Subcutaneous abdominal adipose tissue (tissue), 5 donors: ENCODE results near the gene TSC2.

Experiments
- H3K27ac ChIP-seq: one replicate; pipeline ENCODE4 v1.7.0; 2013; ENCODE audit warnings: low read depth, mild to moderate bottlenecking, inconsistent platforms, low read length, moderate library complexity
- H3K27me3 ChIP-seq, 5 donors: one replicate each; pipeline ENCODE4 v1.7.0; 2013; ENCODE audit warnings: low read length in 5 of 5, inconsistent platforms in 1 of 5; ENCODE audit not compliant: control insufficient read depth in 5 of 5, insufficient read depth in 4 of 5
- H3K36me3 ChIP-seq, 5 donors: one replicate each; pipeline ENCODE4 v1.7.0; 2013; ENCODE audit warnings: low read length in 5 of 5; ENCODE audit not compliant: control insufficient read depth in 5 of 5, insufficient read depth in 5 of 5
- H3K4me1 ChIP-seq, 5 donors: one replicate each; pipeline ENCODE4 v1.7.0; 2013; ENCODE audit warnings: low read length in 5 of 5, mild to moderate bottlenecking in 3 of 5, moderate library complexity in 1 of 5; ENCODE audit not compliant: control insufficient read depth in 5 of 5, insufficient read depth in 5 of 5
- H3K4me3 ChIP-seq, 5 donors: one replicate each; pipeline ENCODE4 v1.7.0; 2013; ENCODE audit warnings: low read length in 5 of 5, low read depth in 1 of 5
- H3K9ac ChIP-seq, 5 donors: one replicate each; pipeline ENCODE4 v1.7.0; 2013; ENCODE audit warnings: low read length in 5 of 5, mild to moderate bottlenecking in 4 of 5, moderate library complexity in 3 of 5
- H3K9me3 ChIP-seq, 5 donors: one replicate each; pipeline ENCODE4 v1.7.0; 2013; ENCODE audit warnings: low read length in 5 of 5; ENCODE audit not compliant: control insufficient read depth in 5 of 5
- donor health status: healthy.
- donor health status: healthy.
- donor health status: healthy.
- donor health status: healthy.
- donor health status: healthy.

Gene TSC2

DNA sequence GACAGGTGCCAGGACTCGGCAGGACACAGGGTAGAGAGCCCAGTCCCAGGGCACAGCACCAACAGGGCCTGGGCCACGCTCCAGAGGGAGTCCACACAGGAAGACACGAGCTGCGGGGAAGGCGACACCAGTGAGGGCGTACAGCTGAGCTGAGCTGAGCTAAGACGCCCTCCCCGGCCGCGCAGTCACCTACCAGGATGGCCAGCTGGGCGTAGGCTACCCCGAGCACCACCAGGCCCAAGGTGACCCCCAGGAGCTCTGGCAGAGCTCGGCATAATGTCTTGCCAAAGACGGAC is 42.6 kb downstream of the TSC2 start:
- Histone ChIP-seq H3K9ac (no peak overlapping the region), H3K36me3 (peaks cover 0 to 97% (median 89%) of the 10 kb centered on the region in 5 donors), H3K4me1 (no peaks in the 10 kb centered on the region), H3K9me3 (no peaks in the 10 kb centered on the region), H3K4me3 (no peak overlapping the region), H3K27ac (no peak overlapping the region), H3K27me3 (no peaks in the 10 kb centered on the region)

- H3K27ac ChIP-seq = no peak overlapping the region
- H3K4me3 ChIP-seq = no peak overlapping the region
- H3K4me1 ChIP-seq = no peaks in the 10 kb centered on the region
- H3K36me3 ChIP-seq = peaks cover 0 to 97% (median 90%) of the 10 kb centered on the region in 5 donors
- no peaks in the 10 kb centered on the region for H3K9me3 ChIP-seq
- H3K27me3 ChIP-seq = no peaks in the 10 kb centered on the region
- H3K9ac ChIP-seq = no peak overlapping the region
Measured at GRCh38 chr16:2090777-2091546, 43.2 kb downstream of the TSC2 start.

DNA sequence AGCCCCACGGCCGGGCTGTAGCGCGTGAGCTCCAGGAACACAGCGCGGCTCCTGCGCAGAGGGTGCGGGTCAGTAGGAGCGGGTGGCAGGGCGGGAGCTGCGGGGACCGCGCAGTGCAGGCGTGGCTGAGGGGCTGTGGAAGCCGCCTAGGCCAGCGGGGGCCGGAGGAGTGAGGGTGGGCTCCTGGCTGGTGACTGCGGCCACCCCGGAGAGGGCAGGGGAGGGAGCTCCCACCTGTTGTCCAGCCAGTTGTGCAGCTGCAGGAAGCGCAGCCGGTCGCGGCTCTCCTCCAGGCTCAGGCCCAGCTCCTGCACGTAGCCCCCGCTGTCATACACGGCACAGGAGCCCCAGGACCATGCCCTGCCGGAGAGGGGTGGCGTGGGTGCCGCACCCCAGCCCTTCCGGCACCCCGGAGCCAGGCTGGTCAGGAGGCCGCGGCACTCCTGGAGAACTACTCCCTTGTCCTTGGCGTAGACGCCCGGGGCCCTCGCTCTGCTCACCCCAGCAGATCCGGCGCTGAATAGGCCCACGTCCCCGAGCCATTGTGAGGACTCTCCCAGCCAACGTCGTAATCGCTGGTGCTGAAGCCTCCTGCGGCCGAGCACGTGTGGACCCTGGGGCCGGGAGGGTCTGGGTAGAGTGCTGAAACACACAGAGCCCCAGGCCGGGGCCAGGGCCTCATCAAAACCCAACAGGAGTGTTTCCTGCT is 43.9 kb downstream of the TSC2 start:
- no peak overlapping the region for H3K27ac ChIP-seq
- no peak overlapping the region for H3K9ac ChIP-seq

DNA sequence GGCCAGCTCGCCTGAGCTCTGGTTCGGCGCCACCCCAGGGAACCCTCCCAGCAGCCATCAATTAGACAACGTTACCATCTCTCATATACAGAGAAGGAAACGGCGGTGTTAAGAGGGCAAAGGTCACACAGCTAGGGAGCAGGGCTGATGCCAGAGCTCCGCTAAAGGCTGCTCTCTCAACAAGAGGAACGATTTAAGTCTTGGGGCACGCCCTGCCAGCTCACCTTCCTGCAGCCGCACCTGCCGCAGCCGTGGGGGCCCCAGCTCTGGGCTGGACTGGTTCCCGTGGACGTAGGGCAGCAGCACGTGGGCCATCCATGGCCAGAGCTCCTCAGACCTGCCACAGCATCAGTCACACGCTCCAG is 44.5 kb downstream of the TSC2 start:
- Histone ChIP-seq H3K27ac (no peak overlapping the region), H3K27me3 (no peaks in the 10 kb centered on the region), H3K36me3 (peaks cover 0 to 95% (median 87%) of the 10 kb centered on the region in 5 donors), H3K9me3 (no peaks in the 10 kb centered on the region), H3K4me3 (no peak overlapping the region), H3K9ac (no peak overlapping the region), H3K4me1 (no peaks in the 10 kb centered on the region)

More for the DNA sequence above, 43.9 kb downstream of the TSC2 start:
- no peaks in the 10 kb centered on the region for H3K9me3 ChIP-seq
- peaks cover 0 to 96% (median 87%) of the 10 kb centered on the region in 5 donors for H3K36me3 ChIP-seq
- H3K27me3 ChIP-seq = no peaks in the 10 kb centered on the region
- no peaks in the 10 kb centered on the region for H3K4me1 ChIP-seq
- H3K4me3 ChIP-seq = no peak overlapping the region

DNA sequence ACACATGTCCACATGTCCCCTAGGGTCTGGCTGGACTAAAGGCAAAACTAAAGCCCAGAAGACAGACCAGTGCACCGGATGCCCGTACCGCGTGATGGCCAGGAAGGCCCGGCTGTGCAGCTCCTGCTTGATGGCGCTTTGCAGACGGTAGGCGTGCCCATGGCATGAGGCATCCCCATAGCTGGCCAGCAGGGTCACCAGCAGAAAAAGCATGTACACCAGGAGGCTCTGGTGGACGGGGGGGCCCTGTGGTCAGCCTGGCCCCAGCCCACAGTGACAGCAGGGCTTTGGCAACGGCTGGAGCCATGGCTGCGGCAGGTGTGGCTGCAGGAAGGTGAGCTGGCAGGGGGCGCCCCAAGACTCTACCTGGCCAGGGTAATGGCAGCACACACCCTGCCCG is 45.1 kb downstream of the TSC2 start:
- Histone ChIP-seq H3K27ac (no peak overlapping the region), H3K27me3 (no peaks in the 10 kb centered on the region), H3K9me3 (no peaks in the 10 kb centered on the region), H3K9ac (no peak overlapping the region), H3K4me3 (no peak overlapping the region), H3K4me1 (no peaks in the 10 kb centered on the region), H3K36me3 (peaks cover 0 to 94% (median 86%) of the 10 kb centered on the region in 5 donors)

GRCh38 chr16:2093793-2094192 is 46.0 kb downstream of the TSC2 start:
- Histone ChIP-seq H3K9ac (no peak overlapping the region), H3K9me3 (no peaks in the 10 kb centered on the region), H3K4me3 (no peak overlapping the region), H3K27ac (no peak overlapping the region), H3K36me3 (peaks cover 0 to 86% (median 77%) of the 10 kb centered on the region in 5 donors), H3K4me1 (no peaks in the 10 kb centered on the region), H3K27me3 (no peaks in the 10 kb centered on the region)

GRCh38 chr16:2095315-2095853 is 47.6 kb downstream of the TSC2 start:
- Histone ChIP-seq H3K36me3 (peaks cover 0 to 86% (median 74%) of the 10 kb centered on the region in 5 donors), H3K4me3 (no peak overlapping the region), H3K27me3 (no peaks in the 10 kb centered on the region), H3K4me1 (no peaks in the 10 kb centered on the region), H3K9ac (no peak overlapping the region), H3K27ac (no peak overlapping the region), H3K9me3 (no peaks in the 10 kb centered on the region)

- no peaks in the 10 kb centered on the region for H3K4me1 ChIP-seq
- H3K27me3 ChIP-seq = no peaks in the 10 kb centered on the region
- H3K27ac ChIP-seq = no peak overlapping the region
- no peak overlapping the region for H3K4me3 ChIP-seq
- no peaks in the 10 kb centered on the region for H3K9me3 ChIP-seq
- H3K36me3 ChIP-seq = peaks cover 0 to 86% (median 72%) of the 10 kb centered on the region in 5 donors
- no peak overlapping the region for H3K9ac ChIP-seq
Measured at GRCh38 chr16:2095918-2096582, 48.3 kb downstream of the TSC2 start.

DNA sequence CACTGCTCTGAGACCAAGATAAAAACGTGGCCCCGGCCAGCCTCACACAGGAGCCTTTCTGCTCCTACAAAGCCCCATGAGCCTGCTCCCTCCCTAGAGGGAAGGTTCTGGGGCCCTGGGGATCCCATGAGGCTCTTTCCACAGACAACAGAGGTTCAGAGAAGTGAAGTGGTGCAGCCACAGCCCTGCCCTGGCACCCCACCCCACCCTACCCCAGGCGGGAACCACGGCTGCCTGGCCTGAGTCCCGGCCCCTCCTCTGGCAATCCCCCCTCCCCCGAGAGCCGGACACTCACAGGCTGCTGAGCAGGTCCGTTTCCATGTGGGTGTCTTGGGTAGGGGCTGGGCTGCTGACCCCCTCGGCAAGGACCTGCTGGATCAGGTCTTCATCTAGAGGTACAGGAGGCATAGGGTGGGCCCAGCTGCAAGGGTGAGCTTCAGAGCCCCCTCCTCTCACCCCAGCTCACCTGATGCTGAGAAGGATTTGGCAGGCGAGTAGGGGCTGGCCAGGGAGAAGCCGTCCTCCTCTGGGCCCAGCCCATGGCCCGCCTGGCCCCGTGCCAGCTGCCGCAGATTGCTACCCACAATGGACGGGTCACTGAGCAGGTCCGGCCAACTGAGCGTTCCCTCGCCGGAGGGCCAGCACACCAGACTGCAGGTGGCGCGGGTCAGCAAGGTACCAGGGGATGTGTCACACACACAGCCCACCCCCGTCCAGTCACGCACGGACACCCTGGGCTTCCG is 49.2 kb downstream of the TSC2 start:
- Histone ChIP-seq H3K4me1 (no peaks in the 10 kb centered on the region), H3K4me3 (no peak overlapping the region), H3K9me3 (no peaks in the 10 kb centered on the region), H3K27ac (no peak overlapping the region), H3K9ac (no peak overlapping the region), H3K36me3 (peaks cover 0 to 88% (median 70%) of the 10 kb centered on the region in 5 donors), H3K27me3 (no peaks in the 10 kb centered on the region)
